Panc1 (cell line): ENCODE results near the gene TWSG1.

Source experiments
- REST ChIP-seq, 2 experiments: IDR thresholded peaks; 2 replicates each; pipeline ENCODE4 v1.6.1; 2011 to 2012; ENCODE audit warnings: low read depth in 2 of 2, control low read depth in 1 of 2, low read length in 1 of 2, mild to moderate bottlenecking in 1 of 2, moderate library complexity in 1 of 2; ENCODE audit not compliant: insufficient read depth in 1 of 2
- TF ChIP-seq, protein P1 (sequence below): fragments of 450-650 bp; IDR thresholded peaks from 2 replicates; pipeline ENCODE4 v1.5.1; 2017; ENCODE audit warnings: mild to moderate bottlenecking

- TF ChIP-seq, protein P1, sequence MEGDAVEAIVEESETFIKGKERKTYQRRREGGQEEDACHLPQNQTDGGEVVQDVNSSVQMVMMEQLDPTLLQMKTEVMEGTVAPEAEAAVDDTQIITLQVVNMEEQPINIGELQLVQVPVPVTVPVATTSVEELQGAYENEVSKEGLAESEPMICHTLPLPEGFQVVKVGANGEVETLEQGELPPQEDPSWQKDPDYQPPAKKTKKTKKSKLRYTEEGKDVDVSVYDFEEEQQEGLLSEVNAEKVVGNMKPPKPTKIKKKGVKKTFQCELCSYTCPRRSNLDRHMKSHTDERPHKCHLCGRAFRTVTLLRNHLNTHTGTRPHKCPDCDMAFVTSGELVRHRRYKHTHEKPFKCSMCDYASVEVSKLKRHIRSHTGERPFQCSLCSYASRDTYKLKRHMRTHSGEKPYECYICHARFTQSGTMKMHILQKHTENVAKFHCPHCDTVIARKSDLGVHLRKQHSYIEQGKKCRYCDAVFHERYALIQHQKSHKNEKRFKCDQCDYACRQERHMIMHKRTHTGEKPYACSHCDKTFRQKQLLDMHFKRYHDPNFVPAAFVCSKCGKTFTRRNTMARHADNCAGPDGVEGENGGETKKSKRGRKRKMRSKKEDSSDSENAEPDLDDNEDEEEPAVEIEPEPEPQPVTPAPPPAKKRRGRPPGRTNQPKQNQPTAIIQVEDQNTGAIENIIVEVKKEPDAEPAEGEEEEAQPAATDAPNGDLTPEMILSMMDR, result no peak; the same call in 1 of the 2 replicates
- no peak for TF ChIP-seq REST (IDR thresholded peaks at IDR 0.05; ENCODE audit: insufficient read depth in 1 of 2, low read depth in 2 of 2, low read length in 1 of 2)
These were observed 31.6 kb downstream of the TWSG1 start for GRCh38 chr18:9366126-9366714.
